ENCODE data around the gene RHOD. TPM values are rescaled to one million over a fixed set of nuclear protein-coding genes. Genes with fewer than 3 reads are reported as not detected.

RHOD gene
- total and polyA plus RNA-seq, 12 donors: 21.9 to 103 (median 35.2) TPM

- WGBS, 2 donors: 89 to 91% methylated on average over 5 of the region's 5 CpGs
- intact Hi-C loops (cut with DNase I): no loop called here
- Histone ChIP-seq H3K4me1 (peaks cover 0 to 37% (median 11%) of the 10 kb centered on the region in 9 donors), H3K36me3 (no peaks in the 10 kb centered on the region), H3K9me3 (no peaks in the 10 kb centered on the region), H3K4me3 (no peak overlapping the region), H3K27ac (no peak overlapping the region), H3K27me3 (no peaks in the 10 kb centered on the region)
- TF ChIP-seq CTCF (IDR thresholded peaks at IDR 0.05): no peak
- no peak for DNase-seq
- no peak for ATAC-seq
These were observed 56.6 kb downstream of the RHOD start for GRCh38 chr11:67113231-67113721.

- H3K4me1 ChIP-seq: peaks cover 0 to 37% (median 11%) of the 10 kb centered on the region in 9 donors
- H3K27me3 ChIP-seq: no peaks in the 10 kb centered on the region
- intact Hi-C loops (cut with DNase I): no loop called here
- no peak overlapping the region for H3K4me3 ChIP-seq
- TF ChIP-seq CTCF (IDR thresholded peaks at IDR 0.05): no peak
- WGBS, 2 donors: 90 to 93% methylated on average over 10 of the region's 10 CpGs
- H3K36me3 ChIP-seq: no peaks in the 10 kb centered on the region
- DNase-seq (no peak), ATAC-seq (no peak)
- no peaks in the 10 kb centered on the region for H3K9me3 ChIP-seq
- no peak overlapping the region for H3K27ac ChIP-seq
These were observed 57.7 kb downstream of the RHOD start for GRCh38 chr11:67114275-67114896.

- Histone ChIP-seq H3K27me3 (no peaks in the 10 kb centered on the region), H3K4me1 (peaks cover 5 to 35% (median 8%) of the 10 kb centered on the region in 9 donors), H3K4me3 (no peak overlapping the region), H3K36me3 (peaks cover 0 to 4% (median 0%) of the 10 kb centered on the region in 9 donors), H3K27ac (no peak overlapping the region), H3K9me3 (no peaks in the 10 kb centered on the region)
- intact Hi-C loops (cut with DNase I): loop anchor here in 2 of 10 donors (5.0 kb wide), 1 partner anchor 51 kb away; no protein-coding TSS in a partner anchor
- 71 to 75% methylated on average over 3 of the region's 3 CpGs for WGBS, 2 donors
- TF ChIP-seq CTCF (IDR thresholded peaks at IDR 0.05): no peak
- ATAC-seq (no peak), DNase-seq (no peak)
These were observed 60.1 kb downstream of the RHOD start for GRCh38 chr11:67116758-67117105.

GRCh38 chr11:67117176-67117575 lies 60.5 kb downstream of the RHOD start:
- TF ChIP-seq CTCF (IDR thresholded peaks at IDR 0.05): no peak
- no peaks in the 10 kb centered on the region for H3K9me3 ChIP-seq
- H3K36me3 ChIP-seq: peaks cover 0 to 9% (median 0%) of the 10 kb centered on the region in 9 donors
- intact Hi-C loops (cut with DNase I): loop anchor here in 2 of 10 donors (5.0 kb wide), 1 partner anchor 50 kb away; no protein-coding TSS in a partner anchor
- H3K4me1 ChIP-seq: peaks cover 9 to 39% (median 13%) of the 10 kb centered on the region in 9 donors
- peak overlapping the region in 6 of 10 donors; percentile 41 to 94 (median 62) for H3K4me3 ChIP-seq
- no peaks in the 10 kb centered on the region for H3K27me3 ChIP-seq
- WGBS, 2 donors: 80 to 87% methylated on average over 7 of the region's 7 CpGs
- ATAC-seq (no peak), DNase-seq (no peak)
- H3K27ac ChIP-seq: peak overlapping the region in 9 of 10 donors; percentile 52 to 100 (median 97)

Data from heart right ventricle (tissue), 16 donors.